SH-SY5Y (cell line): ENCODE data around the gene SMIM29.

Source experiments
- GATA2 ChIP-seq: IDR thresholded peaks from 2 replicates; pipeline ENCODE4 v1.6.1; 2011; ENCODE audit warnings: mild to moderate bottlenecking, low read depth, low read length
- GATA3 ChIP-seq: IDR thresholded peaks from 2 replicates; pipeline ENCODE4 v1.6.1; 2011; ENCODE audit warnings: low read depth, mild to moderate bottlenecking, low read length, moderate library complexity

DNA sequence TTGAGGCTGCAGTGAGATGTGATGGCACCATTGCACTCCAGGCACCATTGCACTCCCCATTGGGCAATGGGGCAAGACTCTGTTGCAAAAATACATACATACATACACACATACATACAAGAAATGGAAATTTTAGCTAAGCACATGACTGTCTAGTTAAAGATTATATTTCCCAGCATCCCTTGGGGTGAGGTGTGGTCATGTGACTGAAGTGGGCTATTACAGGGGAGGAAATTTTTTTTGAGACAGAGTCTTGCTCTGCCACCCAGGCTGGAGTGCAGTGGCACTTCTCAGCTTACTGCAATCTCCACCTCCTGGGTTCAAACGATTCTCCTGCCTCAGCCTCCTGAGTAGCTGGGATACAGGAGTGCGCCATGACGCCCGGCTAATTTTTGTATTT is 44.1 kb downstream of the SMIM29 start:
- TF ChIP-seq GATA3, result no peak
- TF ChIP-seq GATA2, result no peak
